ENCODE data around the gene TUBGCP2.

Gene TUBGCP2

GRCh38 chr10:133311570-133311969 is 2.9 kb upstream of the TUBGCP2 start:
- H3K27me3 ChIP-seq (replicated peaks), result no peaks in the 10 kb centered on the region
- H3K27ac ChIP-seq, result no peak overlapping the region
- in situ Hi-C loops (cut with HindIII; ENCODE audit: low pct_ligation_motif_present, low sequenced_read_pairs), result no loop called here
- no peak for DNase-seq
- H3K4me3 ChIP-seq (ENCODE audit: low read depth, low read length), result no peak overlapping the region
- H3K36me3 ChIP-seq (replicated peaks), result peaks cover 5% of the 10 kb centered on the region
- TF ChIP-seq CTCF (IDR thresholded peaks at IDR 0.05; ENCODE audit: low read depth, low read length, missing control alignments), result no peak

- H3K27ac ChIP-seq, result no peak overlapping the region
- TF ChIP-seq CTCF (IDR thresholded peaks at IDR 0.05; ENCODE audit: low read depth, low read length, missing control alignments), result no peak
- in situ Hi-C loops (cut with HindIII; ENCODE audit: low pct_ligation_motif_present, low sequenced_read_pairs), result no loop called here
- H3K27me3 ChIP-seq (replicated peaks), result no peaks in the 10 kb centered on the region
- H3K4me3 ChIP-seq (ENCODE audit: low read depth, low read length), result no peak overlapping the region
- no peak for DNase-seq
- peaks cover 5% of the 10 kb centered on the region for H3K36me3 ChIP-seq (replicated peaks)
Observed at GRCh38 chr10:133310789-133311188, 2.1 kb upstream of the TUBGCP2 start.

- Histone ChIP-seq H3K4me3 (ENCODE audit: low read depth, low read length) (no peak overlapping the region), H3K36me3 (replicated peaks) (peaks cover 5% of the 10 kb centered on the region), H3K27me3 (replicated peaks) (no peaks in the 10 kb centered on the region), H3K27ac (no peak overlapping the region)
- in situ Hi-C loops (cut with HindIII; ENCODE audit: low pct_ligation_motif_present, low sequenced_read_pairs), result no loop called here
- TF ChIP-seq CTCF (IDR thresholded peaks at IDR 0.05; ENCODE audit: low read depth, low read length, missing control alignments), result no peak
- DNase-seq, result no peak
Observed at GRCh38 chr10:133310399-133310755, 1.7 kb upstream of the TUBGCP2 start.

GRCh38 chr10:133309720-133310398 is 1.2 kb upstream of the TUBGCP2 start:
- no peak for DNase-seq
- Histone ChIP-seq H3K4me3 (ENCODE audit: low read depth, low read length) (no peak overlapping the region), H3K27ac (no peak overlapping the region), H3K27me3 (replicated peaks) (no peaks in the 10 kb centered on the region), H3K36me3 (replicated peaks) (peaks cover 5% of the 10 kb centered on the region)
- TF ChIP-seq CTCF (IDR thresholded peaks at IDR 0.05; ENCODE audit: low read depth, low read length, missing control alignments), result no peak
- in situ Hi-C loops (cut with HindIII; ENCODE audit: low pct_ligation_motif_present, low sequenced_read_pairs), result no loop called here

- Histone ChIP-seq H3K27ac (peak overlapping the region; percentile 93), H3K36me3 (replicated peaks) (peaks cover 5% of the 10 kb centered on the region), H3K4me3 (ENCODE audit: low read depth, low read length) (peak overlapping the region; percentile 82), H3K27me3 (replicated peaks) (no peaks in the 10 kb centered on the region)
- no peak for TF ChIP-seq CTCF (IDR thresholded peaks at IDR 0.05; ENCODE audit: low read depth, low read length, missing control alignments)
- DNase-seq, result peak; percentile 88
- in situ Hi-C loops (cut with HindIII; ENCODE audit: low pct_ligation_motif_present, low sequenced_read_pairs), result no loop called here
Observed at GRCh38 chr10:133309100-133309719, 538 bp upstream of the TUBGCP2 start.

All from brain microvascular endothelial cell (primary cell).